NCI-H128 (cell line): ENCODE results near the gene PFN1.
A peak's percentile ranks its signal among the peaks of the same experiment; 100 is the strongest.

Experiments
- DNase-seq: peaks from one replicate; lab custom pipeline; 2025; ENCODE audit not compliant: unreplicated experiment; lab: John Stamatoyannopoulos, UW

The PFN1 gene

DNA sequence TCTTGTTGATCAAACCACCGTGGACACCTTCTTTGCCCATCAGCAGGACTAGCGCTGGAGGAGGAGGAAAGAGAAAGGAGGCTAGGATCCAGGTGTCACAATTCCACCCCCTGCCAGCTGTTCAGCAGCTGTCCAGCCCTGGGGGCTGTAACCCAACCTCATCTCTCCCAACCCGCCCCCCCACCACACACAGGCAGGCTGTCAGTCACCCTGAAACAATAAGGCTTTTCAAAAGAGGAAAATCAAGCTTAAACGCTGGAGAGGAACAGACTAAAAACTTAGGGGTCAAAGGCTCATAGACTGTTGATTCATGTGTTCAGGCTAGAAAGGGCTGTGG, 2.4 kb downstream of the PFN1 start:
- DNase-seq, result no peak

DNA sequence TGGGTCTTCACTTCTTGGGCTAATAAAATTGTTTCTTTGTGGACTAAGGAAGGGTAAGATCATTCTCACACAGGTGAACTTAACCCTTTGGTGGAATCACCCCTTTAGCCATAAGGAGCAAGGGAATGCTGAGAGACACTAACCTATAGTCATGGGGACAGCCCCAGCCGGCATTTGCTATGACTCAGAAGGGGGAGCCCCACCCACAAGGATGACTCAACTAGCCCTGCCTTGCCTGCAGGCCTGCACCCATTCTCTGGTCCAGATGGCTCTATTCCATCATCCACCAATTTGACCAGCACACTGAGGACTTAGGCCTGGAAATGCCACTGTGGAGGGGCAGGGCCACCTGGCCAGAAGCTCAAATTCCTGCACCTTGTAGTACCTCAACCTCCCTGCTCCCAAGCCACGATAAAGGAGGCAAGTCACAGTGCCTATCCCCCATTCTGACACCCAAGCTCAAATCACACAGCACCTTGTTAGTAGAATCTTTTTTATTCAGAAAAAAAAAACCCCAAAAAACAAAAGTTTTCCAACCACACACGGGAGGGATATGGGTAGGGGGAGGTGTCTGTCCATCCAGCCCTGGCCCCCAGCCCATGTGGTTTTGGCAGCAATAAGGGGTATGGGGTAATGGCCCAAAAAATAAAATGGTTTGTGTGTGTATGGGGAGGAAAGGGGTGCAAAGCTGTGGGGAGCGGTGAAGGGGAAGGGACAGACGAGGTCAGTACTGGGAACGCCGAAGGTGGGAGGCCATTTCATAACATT, 3.0 kb downstream of the PFN1 start:
- DNase-seq, result no peak

DNA sequence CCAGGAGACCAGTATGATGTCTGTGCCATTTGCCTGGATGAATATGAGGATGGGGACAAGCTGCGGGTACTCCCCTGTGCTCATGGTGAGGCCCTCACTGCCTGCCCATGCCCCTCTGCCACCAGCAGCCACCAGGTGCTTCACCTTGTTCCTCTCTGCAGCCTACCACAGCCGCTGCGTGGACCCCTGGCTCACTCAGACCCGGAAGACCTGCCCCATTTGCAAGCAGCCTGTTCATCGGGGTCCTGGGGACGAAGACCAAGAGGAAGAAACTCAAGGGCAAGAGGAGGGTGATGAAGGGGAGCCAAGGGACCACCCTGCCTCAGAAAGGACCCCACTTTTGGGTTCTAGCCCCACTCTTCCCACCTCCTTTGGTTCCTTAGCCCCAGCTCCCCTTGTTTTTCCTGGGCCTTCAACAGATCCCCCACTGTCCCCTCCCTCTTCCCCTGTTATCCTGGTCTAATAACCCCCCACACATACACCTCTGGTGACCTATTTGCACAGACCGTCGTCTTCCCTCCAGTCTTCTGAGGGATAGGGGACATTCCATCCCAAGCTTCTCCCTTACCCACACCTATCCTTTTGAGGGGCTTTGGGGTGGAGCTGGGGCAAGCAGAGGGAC, 3.7 kb downstream of the PFN1 start:
- DNase-seq, result no peak

DNA sequence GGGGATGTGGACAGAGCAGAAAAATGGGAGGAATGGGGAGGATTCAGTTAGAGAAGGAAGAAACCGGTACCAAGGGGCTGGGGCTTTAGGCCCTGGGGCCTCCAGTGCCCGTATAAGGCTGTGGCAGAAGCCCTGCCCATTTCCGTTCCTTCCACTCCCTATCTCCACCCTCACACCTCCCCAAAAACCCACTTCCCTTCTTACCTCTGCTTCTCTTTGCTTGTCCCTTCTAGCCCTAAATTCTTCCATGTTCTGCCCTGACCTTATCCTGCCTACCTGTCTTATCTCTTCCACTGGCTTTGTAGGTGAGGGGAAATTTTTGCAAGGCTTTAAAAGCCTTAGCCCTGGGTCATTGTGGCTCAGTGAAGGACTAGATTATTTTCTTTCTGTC, 4.2 kb downstream of the PFN1 start:
- no peak for DNase-seq

DNA sequence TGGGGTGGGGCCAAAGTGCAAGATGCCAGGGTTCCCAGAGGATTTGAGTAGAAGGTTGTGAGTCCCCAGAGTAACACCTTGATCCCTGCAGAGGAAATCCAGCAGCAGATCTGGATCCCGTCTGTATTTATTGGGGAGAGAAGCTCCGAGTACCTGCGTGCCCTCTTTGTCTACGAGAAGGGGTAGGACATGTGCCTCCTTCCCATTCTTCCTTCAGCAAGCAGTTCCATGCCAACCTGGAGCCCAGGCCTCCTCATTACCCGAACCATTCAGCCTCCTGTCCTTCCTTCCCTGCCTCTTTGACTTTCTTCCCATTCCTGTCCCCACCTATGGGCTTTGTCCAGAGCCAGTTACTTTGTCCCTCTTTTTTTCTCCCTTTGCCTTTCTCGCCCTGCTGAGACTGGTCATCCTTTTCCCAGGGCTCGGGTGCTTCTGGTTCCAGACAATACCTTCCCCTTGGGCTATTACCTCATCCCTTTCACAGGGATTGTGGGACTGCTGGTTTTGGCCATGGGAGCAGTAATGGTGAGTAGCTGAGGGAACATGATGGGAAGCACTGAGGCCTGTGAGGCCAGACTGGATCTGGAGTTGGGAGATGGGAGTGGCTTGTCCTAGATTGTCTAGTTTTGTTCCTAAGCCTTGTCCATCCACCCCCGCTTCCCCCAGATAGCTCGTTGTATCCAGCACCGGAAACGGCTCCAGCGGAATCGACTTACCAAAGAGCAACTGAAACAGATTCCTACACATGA, 5.4 kb downstream of the PFN1 start:
- DNase-seq, result no peak

DNA sequence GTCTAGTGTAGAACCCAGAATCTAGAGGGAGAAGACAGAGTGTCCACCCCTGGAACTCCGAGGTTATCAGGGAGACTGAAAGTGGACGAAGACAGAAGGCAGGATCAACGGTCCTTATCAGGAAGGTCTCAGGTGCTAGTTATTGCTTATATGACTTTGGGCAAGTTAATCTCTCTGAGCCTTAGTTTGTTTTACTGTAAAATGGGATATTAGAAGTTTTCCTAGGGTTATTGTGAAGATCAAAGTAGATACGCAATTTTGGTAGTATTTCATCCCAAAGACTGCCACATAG, 7.1 kb downstream of the PFN1 start:
- no peak for DNase-seq

DNA sequence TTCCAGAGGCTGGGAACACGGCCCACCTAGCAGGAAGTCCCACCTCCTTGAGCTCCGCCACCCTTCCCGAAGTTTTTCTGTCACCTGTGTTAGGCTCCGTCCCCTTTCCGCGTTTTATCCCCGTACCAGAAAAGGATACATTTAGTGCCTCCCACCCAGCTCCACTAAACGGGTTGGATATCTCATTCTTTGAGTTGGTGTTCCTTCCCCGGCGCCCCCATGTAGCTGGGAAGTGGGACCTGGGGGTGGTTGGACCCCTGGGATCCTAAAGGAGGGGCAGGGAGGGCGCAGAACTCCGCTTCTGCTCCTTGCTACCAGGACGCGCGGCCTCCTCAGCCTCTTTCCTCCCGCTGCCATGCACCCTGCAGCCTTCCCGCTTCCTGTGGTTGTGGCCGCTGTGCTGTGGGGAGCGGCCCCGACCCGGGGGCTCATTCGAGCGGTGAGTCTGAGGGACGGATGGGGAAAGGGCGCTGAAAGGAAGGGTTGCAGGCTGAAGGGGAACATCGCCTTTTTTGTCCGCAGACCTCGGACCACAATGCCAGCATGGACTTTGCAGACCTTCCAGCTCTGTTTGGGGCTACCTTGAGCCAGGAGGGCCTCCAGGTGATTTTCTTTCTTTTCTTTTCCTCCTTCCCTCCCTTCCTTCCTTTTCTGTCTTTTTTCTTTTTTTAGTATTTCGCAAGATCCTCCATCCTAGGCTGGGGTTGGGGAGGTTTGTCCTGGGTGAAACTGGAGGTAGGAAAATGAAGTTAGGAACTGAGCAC, 7.6 kb downstream of the PFN1 start:
- no peak for DNase-seq

DNA sequence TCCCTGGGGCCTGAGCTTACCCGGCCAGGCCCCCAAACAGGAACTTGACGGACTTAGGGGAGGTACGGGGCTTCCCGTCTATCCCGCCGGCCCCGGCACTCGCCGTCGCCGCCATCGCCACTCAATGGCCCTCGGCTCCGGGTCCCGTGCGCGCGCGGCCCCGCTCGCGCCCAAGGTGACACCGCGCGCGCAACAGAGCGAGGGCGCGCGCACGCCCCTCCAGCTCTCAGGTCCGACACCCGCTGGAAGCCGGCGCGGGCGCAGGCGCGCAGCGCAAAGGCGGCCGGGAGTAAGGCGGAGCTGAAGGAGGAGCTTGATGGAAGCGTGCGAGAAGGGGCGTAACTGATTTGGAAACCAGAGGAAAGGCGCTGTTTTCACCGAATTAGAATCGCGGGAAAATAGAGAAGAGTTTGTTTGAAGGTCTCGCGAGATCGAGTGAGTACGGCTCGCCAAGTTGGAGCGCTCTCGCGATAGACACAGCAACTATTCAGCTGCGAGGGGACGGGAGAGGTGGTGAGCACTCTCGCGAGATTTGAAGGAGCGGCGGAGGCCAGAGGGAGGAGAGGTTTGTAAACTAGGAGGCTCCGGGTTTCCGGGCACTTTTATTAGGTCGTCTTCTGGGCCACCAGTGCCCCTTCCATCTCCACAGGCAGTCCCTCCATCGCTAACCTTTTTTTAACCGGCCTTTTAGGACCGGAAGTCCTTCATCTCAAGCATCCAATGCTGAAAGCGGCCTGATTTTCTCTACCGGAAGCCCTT, 8.4 kb downstream of the PFN1 start, which contains the start of the genes RNF167 and SLC25A11:
Gene RNF167, plus strand, starts transcription at position 473 of the 759 bp plus-strand sequence. CDS start 642 bp downstream, outside the sequence.
Gene SLC25A11, minus strand, starts transcription at position 251 of the 759 bp plus-strand sequence. Its CDS starts 136 bp downstream, at position 115.
- peak; percentile 93 for DNase-seq

DNA sequence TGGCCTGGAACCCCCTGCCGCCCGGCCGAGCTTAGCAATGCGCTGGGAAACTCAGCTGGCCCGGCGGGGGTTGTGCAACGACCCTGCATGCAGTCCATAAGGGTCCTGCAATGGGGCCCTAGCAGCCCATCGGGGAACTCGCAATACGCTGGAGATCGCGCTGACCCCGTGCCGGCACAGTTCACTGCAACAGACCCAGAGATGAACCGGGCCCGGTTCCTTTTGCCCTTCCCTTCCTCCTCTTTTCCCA, 8.9 kb downstream of the PFN1 start:
- DNase-seq, result no peak

DNA sequence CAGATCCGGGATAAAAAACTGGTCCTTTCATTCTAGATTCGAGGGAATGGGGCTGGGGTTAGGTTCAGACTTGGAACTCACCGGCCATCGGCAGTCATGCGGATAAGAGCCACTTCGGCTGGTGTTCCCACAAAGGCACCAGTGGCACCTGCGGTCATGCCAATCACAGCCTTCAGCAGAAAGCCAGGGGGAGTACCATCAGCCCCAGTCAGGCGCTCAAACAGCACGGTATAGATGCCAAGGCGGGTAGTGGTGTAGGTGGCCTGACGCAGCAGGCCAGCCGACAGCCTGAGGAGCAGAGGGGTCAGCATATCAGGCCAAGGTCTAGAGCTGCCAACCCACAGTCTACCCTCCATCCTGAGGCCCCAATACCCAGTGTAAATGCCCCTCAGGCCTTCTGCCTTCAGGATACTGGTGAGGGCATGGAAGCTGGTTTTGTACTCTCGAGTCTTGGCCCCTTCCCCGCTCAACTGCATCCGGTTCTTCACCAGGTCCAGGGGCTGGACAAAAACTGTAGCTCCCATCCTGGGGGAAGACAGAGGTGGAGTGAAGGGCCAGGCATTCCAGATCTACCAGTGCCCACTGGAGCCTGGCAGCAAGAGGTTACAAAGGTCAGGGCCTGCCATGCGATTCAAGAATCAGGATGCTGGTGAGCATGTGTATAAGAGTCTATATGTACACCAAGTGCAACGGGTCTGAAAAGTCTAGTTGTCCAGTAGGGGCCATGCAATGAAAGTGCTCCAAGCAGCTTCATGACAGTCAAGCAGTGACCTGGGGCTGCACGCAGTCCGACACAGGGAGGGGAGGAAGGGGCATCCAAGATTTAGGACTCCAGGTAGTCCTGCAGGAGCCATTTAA, 9.4 kb downstream of the PFN1 start:
- no peak for DNase-seq

DNA sequence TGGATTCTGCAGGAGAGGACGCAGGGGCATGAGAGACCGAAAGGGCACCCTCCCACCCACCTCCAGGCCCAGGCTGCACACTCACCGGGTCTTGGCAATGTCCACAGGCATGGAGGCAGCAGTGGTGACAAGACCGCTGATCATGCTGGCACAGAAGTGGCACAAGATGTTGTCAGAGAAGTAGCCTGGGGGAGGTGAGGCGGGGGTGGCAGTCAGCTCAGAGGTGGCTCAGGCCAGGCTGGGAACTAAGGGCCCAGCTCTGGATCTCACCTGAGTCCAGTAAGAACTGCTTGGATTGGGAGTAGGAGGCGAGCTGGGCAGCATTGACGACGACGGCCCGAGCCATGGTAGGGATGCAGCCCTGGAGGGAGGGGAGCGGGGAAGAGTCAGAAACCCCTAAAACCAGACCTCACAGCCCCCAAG, 10.2 kb downstream of the PFN1 start:
- no peak for DNase-seq

DNA sequence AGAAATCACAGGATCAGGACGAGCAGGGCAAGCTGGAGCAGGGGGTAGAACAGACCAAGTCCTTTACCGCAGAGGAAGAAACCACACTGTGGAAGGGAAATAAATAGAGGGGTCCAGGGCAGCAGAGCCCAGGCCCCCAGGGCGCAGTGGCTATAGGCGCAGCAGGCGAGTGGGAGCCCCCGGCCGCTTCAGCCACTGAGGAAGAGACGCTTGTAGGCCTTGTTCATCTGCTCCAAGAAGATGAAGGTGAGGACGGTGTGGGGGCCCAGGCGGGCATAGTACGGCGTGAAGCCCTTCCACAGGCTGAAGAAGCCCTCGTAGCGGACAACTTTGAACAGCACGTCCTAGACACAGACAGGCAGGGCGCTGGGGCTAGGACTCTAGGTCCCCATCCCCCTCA, 10.8 kb downstream of the PFN1 start:
- no peak for DNase-seq

DNA sequence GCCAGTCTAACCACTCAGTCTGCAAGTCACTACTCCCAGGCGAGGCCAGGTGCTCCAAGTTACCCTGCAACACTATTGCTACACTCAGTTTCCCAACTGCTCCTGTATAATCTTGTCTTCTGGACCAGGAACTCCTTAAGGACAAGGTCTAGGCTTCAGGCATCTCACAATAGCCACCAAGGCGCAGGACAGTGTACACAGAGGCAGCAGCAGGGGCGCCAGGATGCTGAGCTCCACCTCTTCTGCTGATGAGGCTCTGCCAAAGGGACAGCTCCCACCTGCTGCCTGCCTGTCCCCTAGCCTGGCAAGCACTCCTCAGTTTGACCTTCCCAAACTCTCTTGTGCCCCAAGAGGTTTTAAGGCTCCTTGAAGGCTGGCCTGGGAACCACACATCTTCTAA, 11.9 kb downstream of the PFN1 start:
- DNase-seq, result no peak

DNA sequence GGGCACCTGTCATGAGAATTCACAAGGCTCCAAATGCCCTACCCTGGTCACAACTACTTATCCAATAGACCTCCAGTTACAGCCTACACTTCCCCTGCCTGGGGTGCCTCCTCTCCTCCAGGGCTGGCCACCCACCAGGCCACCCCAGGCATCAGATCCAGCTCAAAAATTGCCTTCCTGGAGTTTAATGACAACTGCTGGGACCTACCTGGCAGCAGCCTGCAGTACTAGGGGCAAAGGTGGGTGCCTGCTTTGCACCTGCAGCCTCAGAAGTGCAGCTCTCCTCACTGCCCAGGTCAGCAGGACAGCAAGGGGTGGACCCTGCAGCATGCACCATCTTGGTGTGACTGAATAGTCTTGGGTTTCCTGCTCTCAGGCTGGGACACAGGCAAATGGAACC, 12.7 kb downstream of the PFN1 start:
- DNase-seq, result no peak

DNA sequence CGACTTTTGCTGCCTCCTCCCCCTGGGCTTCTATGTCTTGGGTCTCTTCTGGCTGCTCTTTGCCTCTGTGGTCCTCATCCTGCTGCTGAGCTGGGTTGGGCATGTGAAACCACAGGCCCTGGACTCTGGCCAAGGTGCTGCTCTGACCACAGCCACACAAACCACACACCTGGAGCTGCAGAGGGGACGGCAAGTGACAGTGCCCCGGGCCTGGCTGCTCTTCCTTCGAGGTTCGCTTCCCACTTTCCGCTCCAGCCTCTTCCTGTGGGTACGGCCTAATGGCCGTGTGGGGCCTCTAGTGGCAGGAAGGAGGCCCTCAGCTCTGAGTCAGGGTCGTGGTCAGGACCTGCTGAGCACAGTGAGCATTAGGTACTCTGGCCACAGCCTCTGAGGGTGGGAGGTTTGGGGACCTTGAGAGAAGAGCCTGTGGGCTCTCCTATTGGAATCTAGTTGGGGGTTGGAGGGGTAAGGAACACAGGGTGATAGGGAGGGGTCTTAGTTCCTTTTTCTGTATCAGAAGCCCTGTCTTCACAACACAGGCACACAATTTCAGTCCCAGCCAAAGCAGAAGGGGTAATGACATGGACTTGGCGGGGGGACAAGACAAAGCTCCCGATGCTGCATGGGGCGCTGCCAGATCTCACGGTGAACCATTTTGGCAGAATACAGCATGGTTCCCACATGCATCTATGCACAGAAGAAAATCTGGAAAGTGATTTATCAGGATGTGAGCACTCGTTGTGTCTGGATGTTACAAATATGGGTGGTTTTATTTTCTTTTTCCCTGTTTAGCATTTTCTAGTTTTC, 14.0 kb downstream of the PFN1 start:
- DNase-seq, result no peak

DNA sequence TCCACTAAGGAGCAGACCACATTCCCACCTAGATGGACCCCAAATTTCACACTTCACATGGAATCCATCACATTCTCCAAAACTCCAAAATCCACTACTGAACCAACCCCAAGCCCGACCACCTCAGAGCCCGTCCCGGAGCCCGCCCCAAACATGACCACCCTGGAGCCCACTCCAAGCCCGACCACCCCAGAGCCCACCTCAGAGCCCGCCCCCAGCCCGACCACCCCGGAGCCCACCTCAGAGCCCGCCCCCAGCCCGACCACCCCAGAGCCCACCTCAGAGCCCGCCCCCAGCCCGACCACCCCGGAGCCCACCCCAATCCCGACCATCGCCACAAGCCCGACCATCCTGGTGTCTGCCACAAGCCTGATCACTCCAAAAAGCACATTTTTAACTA, 14.7 kb downstream of the PFN1 start:
- no peak for DNase-seq

DNA sequence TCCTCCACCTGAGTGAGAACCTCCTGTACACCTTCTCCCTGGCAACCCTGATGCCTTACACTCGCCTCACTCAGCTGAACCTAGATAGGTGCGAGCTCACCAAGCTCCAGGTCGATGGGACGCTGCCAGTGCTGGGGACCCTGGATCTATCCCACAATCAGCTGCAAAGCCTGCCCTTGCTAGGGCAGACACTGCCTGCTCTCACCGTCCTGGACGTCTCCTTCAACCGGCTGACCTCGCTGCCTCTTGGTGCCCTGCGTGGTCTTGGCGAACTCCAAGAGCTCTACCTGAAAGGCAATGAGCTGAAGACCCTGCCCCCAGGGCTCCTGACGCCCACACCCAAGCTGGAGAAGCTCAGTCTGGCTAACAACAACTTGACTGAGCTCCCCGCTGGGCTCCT, 15.6 kb downstream of the PFN1 start:
- DNase-seq, result no peak

DNA sequence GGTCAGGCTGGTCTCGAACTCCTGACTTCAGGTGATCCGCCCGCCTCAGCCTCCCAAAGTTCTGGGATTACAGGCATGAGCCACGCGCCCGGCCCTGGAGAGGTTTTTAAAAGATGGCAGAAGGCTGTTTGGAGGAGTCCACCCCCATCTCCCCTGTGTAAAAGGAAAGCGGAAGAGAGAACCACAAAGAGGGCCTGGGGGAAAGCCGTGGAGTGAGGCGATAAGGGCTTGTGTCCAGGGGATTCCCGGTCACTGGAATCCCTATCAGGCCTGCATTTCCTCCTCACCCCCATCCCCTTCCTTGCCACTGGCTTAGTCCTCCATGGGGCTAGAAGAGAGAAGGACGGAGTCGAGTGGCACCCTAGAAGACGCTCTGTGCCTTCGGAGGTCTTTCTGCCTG, 16.4 kb downstream of the PFN1 start, which contains the start of gene GP1BA:
Gene GP1BA, plus strand, starts transcription at position 315 of the 400 bp plus-strand sequence. CDS start 328 bp downstream, outside the sequence.
- no peak for DNase-seq

DNA sequence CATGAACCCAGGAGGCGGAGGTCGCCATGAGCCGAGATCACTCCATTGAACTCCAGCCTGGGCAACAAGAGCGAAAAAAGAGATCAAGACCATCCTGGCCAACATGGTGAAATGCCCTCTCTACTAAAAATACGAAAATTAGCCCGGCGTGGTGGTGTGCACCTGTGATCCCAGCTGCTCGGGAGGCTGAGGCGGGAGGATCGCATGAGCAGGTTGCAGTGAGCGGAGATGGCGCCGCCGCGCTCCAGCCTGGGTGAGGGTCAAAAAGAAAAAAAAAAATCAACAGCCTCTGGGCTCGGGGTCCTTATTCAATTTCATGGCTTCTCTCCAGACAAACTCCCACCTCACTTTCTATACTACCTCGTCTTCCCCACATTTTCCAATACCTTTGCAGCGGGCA, 19.4 kb downstream of the PFN1 start:
- DNase-seq, result no peak
